Neuronal stem cell (in vitro differentiated cells): ENCODE results near the gene FGF9. TPM values are rescaled to one million over a fixed set of nuclear protein-coding genes. Genes with fewer than 3 reads are reported as not detected.

Source experiments
- DNase-seq: peaks from one replicate; pipeline ENCODE4 v3.0.0-alpha.2; 2013; ENCODE audit warnings: low spot score
- H2AFZ ChIP-seq: one replicate; pipeline ENCODE4 v1.6.1; 2013; ENCODE audit warnings: mild to moderate bottlenecking, low read length, inconsistent platforms
- H2AK5ac ChIP-seq: 2 replicates; pipeline ENCODE4 v1.6.1; 2013; ENCODE audit warnings: low read depth, mild to moderate bottlenecking, inconsistent platforms, low read length, moderate library complexity, mixed read lengths
- H2BK120ac ChIP-seq: 2 replicates; pipeline ENCODE4 v1.6.1; 2013; ENCODE audit warnings: low read depth, mild to moderate bottlenecking, inconsistent platforms, low read length, moderate library complexity, mixed read lengths
- H2BK12ac ChIP-seq: one replicate; pipeline ENCODE4 v1.6.1; 2013; ENCODE audit warnings: low read length, inconsistent platforms
- H2BK15ac ChIP-seq: 2 replicates; pipeline ENCODE4 v1.6.1; 2013; ENCODE audit warnings: mild to moderate bottlenecking, low read length, inconsistent platforms, mixed read lengths
- H2BK5ac ChIP-seq: one replicate; pipeline ENCODE4 v1.6.1; 2013; ENCODE audit warnings: inconsistent platforms, mild to moderate bottlenecking, low read length, moderate library complexity
- H3K14ac ChIP-seq: one replicate; pipeline ENCODE4 v1.6.1; 2013; ENCODE audit warnings: low read length, inconsistent platforms
- H3K18ac ChIP-seq: 2 replicates; pipeline ENCODE4 v1.6.1; 2013; ENCODE audit warnings: low read length, inconsistent platforms
- H3K23ac ChIP-seq: 2 replicates; pipeline ENCODE4 v1.6.1; 2013; ENCODE audit warnings: low read depth, mild to moderate bottlenecking, mixed read lengths, low read length, inconsistent platforms; ENCODE audit not compliant: poor library complexity
- H3K27ac ChIP-seq: replicated peaks from 3 replicates; pipeline ENCODE4 v1.5.1; 2013; ENCODE audit warnings: low read length, inconsistent platforms
- H3K27me3 ChIP-seq, 3 experiments: 2 replicates each; pipeline ENCODE4 v1.6.1; 2013; ENCODE audit warnings: low read length in 3 of 3, mild to moderate bottlenecking in 2 of 3, inconsistent platforms in 1 of 3, low read depth in 1 of 3, mixed read lengths in 1 of 3, moderate library complexity in 1 of 3; ENCODE audit not compliant: control insufficient read depth in 3 of 3, insufficient read depth in 3 of 3
- H3K36me3 ChIP-seq, 2 donors: replicated peaks in 1 of 2; 2 replicates each; pipeline ENCODE4 v1.6.1; 2013; ENCODE audit warnings: low read length in 2 of 2; ENCODE audit not compliant: control insufficient read depth in 2 of 2, insufficient read depth in 2 of 2
- H3K4ac ChIP-seq: 2 replicates; pipeline ENCODE4 v1.6.1; 2013; ENCODE audit warnings: inconsistent platforms, mild to moderate bottlenecking, low read length, moderate library complexity
- H3K4me1 ChIP-seq, 2 donors: 1 replicate in 1 of 2; 2 replicates in 1 of 2; pipeline ENCODE4 v1.6.1; 2013; ENCODE audit warnings: low read length in 2 of 2, low read depth in 1 of 2; ENCODE audit not compliant: control insufficient read depth in 2 of 2, insufficient read depth in 1 of 2
- H3K4me2 ChIP-seq: one replicate; pipeline ENCODE4 v1.6.1; 2013; ENCODE audit warnings: mild to moderate bottlenecking, low read length, inconsistent platforms; ENCODE audit not compliant: insufficient read depth, poor library complexity, severe bottlenecking
- H3K4me3 ChIP-seq, 2 donors: 2 replicates each; pipeline ENCODE4 v1.5.1; 2013; ENCODE audit warnings: low read length in 2 of 2, mild to moderate bottlenecking in 2 of 2, inconsistent platforms in 1 of 2, moderate library complexity in 1 of 2
- H3K79me1 ChIP-seq: one replicate; pipeline ENCODE4 v1.6.1; 2013; ENCODE audit warnings: low read depth, mild to moderate bottlenecking, inconsistent platforms, low read length, moderate library complexity
- H3K9ac ChIP-seq: one replicate; pipeline ENCODE4 v1.6.1; 2013; ENCODE audit warnings: mild to moderate bottlenecking, low read depth, low read length, inconsistent platforms; ENCODE audit not compliant: poor library complexity
- H3K9me3 ChIP-seq, 2 donors: replicated peaks in 1 of 2; 2 replicates each; pipeline versions ENCODE3 to v1.6.1; 2013; ENCODE audit warnings: low read length in 2 of 2, mild to moderate bottlenecking in 2 of 2, inconsistent platforms in 1 of 2, low read depth in 1 of 2, mixed read lengths in 1 of 2, moderate library complexity in 1 of 2; ENCODE audit not compliant: control insufficient read depth in 2 of 2, insufficient read depth in 1 of 2
- H4K8ac ChIP-seq: one replicate; pipeline ENCODE4 v1.6.1; 2013; ENCODE audit warnings: low read depth, mild to moderate bottlenecking, inconsistent platforms, low read length, moderate library complexity
- H4K91ac ChIP-seq: one replicate; pipeline ENCODE4 v1.6.1; 2013; ENCODE audit warnings: low read length, low read depth, mild to moderate bottlenecking, inconsistent platforms; ENCODE audit not compliant: poor library complexity
- WGBS, 2 donors: extraction: QIAGEN DNeasy Blood & Tissue Kit; methylation state at CpG; one replicate each; pipeline ENCODE4 v1.1.7; 2013; ENCODE audit warnings: missing lambda C conversion rate in 2 of 2, mixed read lengths in 1 of 2; ENCODE audit not compliant: insufficient read length in 2 of 2, insufficient replicate concordance in 1 of 2; ENCODE audit errors: extremely low coverage in 2 of 2; 5-methylcytosine and 5-hydroxymethylcytosine counted together
- polyA plus RNA-seq, 2 experiments: library from polyadenylated mRNA; stranded (reverse); fragments of 200-250 nt; gene quantifications; one replicate each; pipeline ENCODE4 v1.2.3, GENCODE V29; 2013

Gene FGF9
- 5.6 TPM for polyA plus RNA-seq (2013, experiment 1 of 2)
- polyA plus RNA-seq (2013, experiment 2 of 2): 5.9 TPM

GRCh38 chr13:21670883-21671619 is at the start of gene FGF9:
Gene FGF9 (plus strand): TSS chr13:21671073. CDS start chr13:21671913, 840 bp downstream.
- Histone ChIP-seq H2BK15ac (peak within 1 kb of the TSS; percentile 8), H3K9me3 (no peaks in the 10 kb centered on the region), H3K14ac (no peak within 1 kb of the TSS), H3K79me1 (peaks cover 5% of the 10 kb centered on the region), H3K27me3 (peaks cover 0 to 26% (median 23%) of the 10 kb centered on the region in 3 experiments), H2AFZ (peak within 1 kb of the TSS; percentile 94), H3K4me1 (peaks cover 21 to 22% of the 10 kb centered on the region in 2 donors), H2BK12ac (no peak within 1 kb of the TSS), H4K8ac (peak within 1 kb of the TSS; percentile 7), H3K4me3 (peak within 1 kb of the TSS; percentile 60 to 80), H3K4me2 (peak within 1 kb of the TSS; percentile 81), H2BK5ac (peak within 1 kb of the TSS; percentile 46), H3K36me3 (no peaks in the 10 kb centered on the region), H3K9ac (peak within 1 kb of the TSS; percentile 89), H3K4ac (peak within 1 kb of the TSS; percentile 19), H2AK5ac (no peak within 1 kb of the TSS), H3K27ac (peak within 1 kb of the TSS; percentile 84), H4K91ac (no peak within 1 kb of the TSS), H3K23ac (peak within 1 kb of the TSS; percentile 46), H3K18ac (peak within 1 kb of the TSS; percentile 96), H2BK120ac (peak within 1 kb of the TSS; percentile 38)
- no CpG with 5 or more reads among the region's 62 CpGs for WGBS, 2 donors
- DNase-seq: peak; percentile 85

- no peak overlapping the region for H2AFZ ChIP-seq
- H3K36me3 ChIP-seq: no peaks in the 10 kb centered on the region
- no peak overlapping the region for H3K18ac ChIP-seq
- no peak overlapping the region for H3K4me3 ChIP-seq
- H4K8ac ChIP-seq: no peak overlapping the region
- no peaks in the 10 kb centered on the region for H3K9me3 ChIP-seq
- H3K23ac ChIP-seq: no peak overlapping the region
- H3K9ac ChIP-seq: no peak overlapping the region
- H3K4me2 ChIP-seq: no peak overlapping the region
- no peak overlapping the region for H3K14ac ChIP-seq
- H3K79me1 ChIP-seq: no peaks in the 10 kb centered on the region
- H3K27me3 ChIP-seq: no peaks in the 10 kb centered on the region
- no peaks in the 10 kb centered on the region for H3K4me1 ChIP-seq
- H3K4ac ChIP-seq: no peak overlapping the region
- no peak overlapping the region for H2BK15ac ChIP-seq
- no peak overlapping the region for H2BK5ac ChIP-seq
- no CpG with 5 or more reads among the region's 8 CpGs for WGBS, 2 donors
- DNase-seq: no peak
- no peak overlapping the region for H2AK5ac ChIP-seq
- H4K91ac ChIP-seq: no peak overlapping the region
- no peak overlapping the region for H2BK12ac ChIP-seq
- H3K27ac ChIP-seq: no peak overlapping the region
- H2BK120ac ChIP-seq: no peak overlapping the region
Observed at GRCh38 chr13:21625366-21625765, 45.5 kb upstream of the FGF9 start.

GRCh38 chr13:21632196-21632595 is 38.7 kb upstream of the FGF9 start:
- Histone ChIP-seq H3K4me3 (no peak overlapping the region), H3K9me3 (peaks cover 0 to 7% of the 10 kb centered on the region in 2 donors), H3K4me1 (no peaks in the 10 kb centered on the region), H3K4ac (no peak overlapping the region), H3K79me1 (no peaks in the 10 kb centered on the region), H3K4me2 (no peak overlapping the region), H4K8ac (no peak overlapping the region), H2BK12ac (no peak overlapping the region), H2BK120ac (no peak overlapping the region), H4K91ac (no peak overlapping the region), H3K36me3 (no peaks in the 10 kb centered on the region), H3K27me3 (no peaks in the 10 kb centered on the region), H2BK15ac (no peak overlapping the region), H3K27ac (no peak overlapping the region), H2AFZ (no peak overlapping the region), H3K9ac (no peak overlapping the region), H3K18ac (no peak overlapping the region), H2BK5ac (no peak overlapping the region), H3K14ac (no peak overlapping the region), H2AK5ac (no peak overlapping the region), H3K23ac (no peak overlapping the region)
- no peak for DNase-seq

GRCh38 chr13:21636656-21637055 is 34.2 kb upstream of the FGF9 start:
- Histone ChIP-seq H3K27me3 (no peaks in the 10 kb centered on the region), H3K36me3 (no peaks in the 10 kb centered on the region), H3K4me1 (peaks cover 0 to 13% of the 10 kb centered on the region in 2 donors), H3K14ac (no peak overlapping the region), H3K9ac (no peak overlapping the region), H3K4me3 (no peak overlapping the region), H2AFZ (no peak overlapping the region), H2AK5ac (no peak overlapping the region), H3K4me2 (no peak overlapping the region), H4K91ac (no peak overlapping the region), H3K79me1 (no peaks in the 10 kb centered on the region), H4K8ac (no peak overlapping the region), H2BK120ac (no peak overlapping the region), H3K18ac (no peak overlapping the region), H3K23ac (no peak overlapping the region), H2BK12ac (no peak overlapping the region), H3K27ac (no peak overlapping the region), H3K4ac (no peak overlapping the region), H2BK5ac (no peak overlapping the region), H2BK15ac (no peak overlapping the region), H3K9me3 (no peaks in the 10 kb centered on the region)
- WGBS, 2 donors: no CpG with 5 or more reads among the region's 3 CpGs
- no peak for DNase-seq
